K562 (cell line): ENCODE data around the gene LRRC25. TPM values are rescaled to one million over a fixed set of nuclear protein-coding genes. Genes with fewer than 3 reads are reported as not detected.

Experiments used
- ARID2 ChIP-seq: fragments of 450-650 bp; IDR thresholded peaks from 2 replicates; pipeline ENCODE4 v1.6.1; 2017; ENCODE audit warnings: antibody characterized with exemption, mild to moderate bottlenecking
- CBFA2T2 ChIP-seq: fragments of 450-650 bp; conservative IDR thresholded peaks from 2 replicates; pipeline ENCODE4 v1.6.1; 2017; ENCODE audit warnings: mild to moderate bottlenecking
- E2F8 ChIP-seq: fragments of 450-650 bp; IDR thresholded peaks from 2 replicates; pipeline ENCODE4 v1.7.1; 2018; ENCODE audit warnings: mild to moderate bottlenecking, low read depth; ENCODE audit not compliant: partially characterized antibody
- ELK1 ChIP-seq: sonication (generic); formaldehyde crosslinking; IDR thresholded peaks from 2 replicates; pipeline ENCODE4 v1.8.1; 2022; ENCODE audit warnings: missing genetic modification reagents
- ESRRB ChIP-seq: fragments of 250-450 bp; sonication (Bioruptor Pico); IDR thresholded peaks from 2 replicates; pipeline ENCODE4 v1.5.0; 2020; ENCODE audit warnings: mild to moderate bottlenecking, moderate library complexity, borderline replicate concordance
- FOS ChIP-seq: IDR thresholded peaks from 3 replicates; pipeline ENCODE4 v1.6.1; 2011; ENCODE audit not compliant: insufficient read length; ENCODE audit errors: extremely low read depth
- HDAC3 ChIP-seq: fragments of 450-650 bp; IDR thresholded peaks from 2 replicates; pipeline ENCODE4 v1.6.1; 2018; ENCODE audit warnings: borderline replicate concordance, mild to moderate bottlenecking, moderate library complexity; ENCODE audit not compliant: partially characterized antibody
- HES1 ChIP-seq: fragments of 450-650 bp; IDR thresholded peaks from 2 replicates; pipeline ENCODE4 v1.6.1; 2016; ENCODE audit warnings: low read depth, mild to moderate bottlenecking, moderate library complexity
- HNRNPH1 ChIP-seq: fragments of 200-400 bp; formaldehyde crosslinking; optimal IDR thresholded peaks from 2 replicates; pipeline ENCODE3; 2017; ENCODE audit warnings: low read depth, mild to moderate bottlenecking, low read length, moderate library complexity
- MCM3 ChIP-seq: fragments of 450-650 bp; IDR thresholded peaks from 2 replicates; pipeline ENCODE4 v1.6.1; 2016
- NFYB ChIP-seq: IDR thresholded peaks from 2 replicates; pipeline ENCODE4 v1.6.1; 2011; ENCODE audit warnings: mild to moderate bottlenecking, moderate library complexity; ENCODE audit not compliant: insufficient read length; ENCODE audit errors: extremely low read depth
- NRF1 ChIP-seq, 2 experiments: fragments of 450-650 bp; IDR thresholded peaks in 1 of 2; conservative IDR thresholded peaks in 1 of 2; 2 replicates each; pipeline ENCODE4 v1.6.1; 2014; ENCODE audit warnings: mild to moderate bottlenecking in 2 of 2
- POLR2H ChIP-seq: IDR thresholded peaks from 2 replicates; pipeline ENCODE4 v1.6.1; 2016; ENCODE audit warnings: missing genetic modification characterization, low read depth, mild to moderate bottlenecking, control low read depth, missing compliant biosample characterization, moderate library complexity
- TRIM28 ChIP-seq: fragments of 450-650 bp; IDR thresholded peaks from 2 replicates; pipeline ENCODE4 v1.6.1; 2017
- TSC22D4 ChIP-seq: fragments of 450-650 bp; IDR thresholded peaks from 2 replicates; pipeline ENCODE4 v1.6.1; 2016; ENCODE audit warnings: missing genetic modification characterization, missing biosample characterization, control low read depth
- ZBTB9 ChIP-seq: fragments of 450-650 bp; formaldehyde crosslinking; IDR thresholded peaks from 2 replicates; pipeline ENCODE4 v1.4.0; 2020; ENCODE audit warnings: mild to moderate bottlenecking, moderate library complexity
- ZHX1 ChIP-seq: fragments of 150-350 bp; conservative IDR thresholded peaks from 2 replicates; pipeline ENCODE4 v1.6.1; 2014; ENCODE audit warnings: low read length
- ZNF668 ChIP-seq: fragments of 250-450 bp; sonication (Bioruptor Pico); IDR thresholded peaks from 2 replicates; pipeline ENCODE4 v1.8.0; 2022; ENCODE audit warnings: mild to moderate bottlenecking, inconsistent platforms
- ZNF695 ChIP-seq: fragments of 450-650 bp; formaldehyde crosslinking; IDR thresholded peaks from 2 replicates; pipeline ENCODE4 v1.4.0; 2020; ENCODE audit warnings: mild to moderate bottlenecking, moderate library complexity
- ZSCAN29 ChIP-seq: fragments of 450-650 bp; IDR thresholded peaks from 2 replicates; pipeline ENCODE4 v1.6.1; 2017
- polyA plus RNA-seq, 8 experiments: library from polyadenylated mRNA; depleted of rRNA in 4 of 8; stranded (reverse) in 5 of 8; unstranded in 3 of 8; fragments of >200 nt; fragmentation: Nextera tagmentation in 2 of 8; fragmentation: Illumina TruSeq in 1 of 8; extraction: Ambion mirVana in 2 of 8; extraction: Trizol in 1 of 8; gene quantifications; 2 replicates each; pipeline versions ENCODE4 v1.2.1 to v1.2.3, GENCODE V29; 2011 to 2014; ENCODE audit warnings: inconsistent platforms in 1 of 8, missing spikeins in 1 of 8
- total RNA-seq, 7 experiments: library from RNA; depleted of rRNA in 6 of 7; stranded (reverse); fragments of >200 nt in 6 of 7; fragmentation: Illumina TruSeq in 2 of 7; extraction: Trizol in 2 of 7; gene quantifications; 2 replicates each; pipeline versions ENCODE4 v1.2.1 to v1.2.3, GENCODE V29; 2011 to 2021; ENCODE audit warnings: low replicate concordance in 1 of 7

Gene LRRC25
- total and polyA plus RNA-seq, 9 of the 15 experiments (the other 6 are each of a cell fraction or from before 2014, with no cell fraction given) = 0.07 to 0.36 (median 0.10) TPM; not detected in 3

- no peak; the same call in 1 of the 2 replicates for TF ChIP-seq POLR2H (tag)
- no peak for TF ChIP-seq MCM3
- no peak for TF ChIP-seq HES1
- TF ChIP-seq HNRNPH1 = no peak
- TF ChIP-seq ELK1 (CRISPR knock-in tag) = no peak
- no peak for TF ChIP-seq TSC22D4 (tag)
- no peak for TF ChIP-seq E2F8
- no peak for TF ChIP-seq ARID2
- TF ChIP-seq ZBTB9 (CRISPR knock-in tag) = 0 out of 2 replicates have a peak, but pooled peaks have one; percentile 27
- TF ChIP-seq ZNF695 (CRISPR knock-in tag) = peak; percentile 84; the same call in 1 of the 2 replicates
- TF ChIP-seq CBFA2T2 = no peak
- peak; percentile 29; the same call in 1 of the 2 replicates for TF ChIP-seq TRIM28
- no peak for TF ChIP-seq ZSCAN29
- TF ChIP-seq HDAC3 = no peak
- no peak for TF ChIP-seq ZNF668
- no peak for TF ChIP-seq NFYB
- no peak for TF ChIP-seq ESRRB (CRISPR knock-in tag)
- no peak for TF ChIP-seq ZHX1
- peak in 1 of 2 experiments; percentile 23; a peak in 2 of 4 replicates for TF ChIP-seq NRF1 (conservative IDR thresholded peaks at IDR 0.05 in 1 of 2, IDR thresholded peaks at IDR 0.05 in 1 of 2)
- TF ChIP-seq FOS = no peak
Measured at GRCh38 chr19:18417250-18418028, 20.0 kb upstream of the LRRC25 start (continued).
